22Rv1 (cell line): ENCODE data around the gene TCTN2.

ENCODE experiments used
- ZFX ChIP-seq: fragments of 450-650 bp; IDR thresholded peaks from 2 replicates; pipeline ENCODE4 v1.6.1; 2017; ENCODE audit warnings: antibody characterized with exemption, borderline replicate concordance
- TF ChIP-seq, protein P1 (sequence below): fragments of 450-650 bp; IDR thresholded peaks from 2 replicates; pipeline ENCODE4 v1.5.1; 2017; ENCODE audit warnings: mild to moderate bottlenecking

DNA sequence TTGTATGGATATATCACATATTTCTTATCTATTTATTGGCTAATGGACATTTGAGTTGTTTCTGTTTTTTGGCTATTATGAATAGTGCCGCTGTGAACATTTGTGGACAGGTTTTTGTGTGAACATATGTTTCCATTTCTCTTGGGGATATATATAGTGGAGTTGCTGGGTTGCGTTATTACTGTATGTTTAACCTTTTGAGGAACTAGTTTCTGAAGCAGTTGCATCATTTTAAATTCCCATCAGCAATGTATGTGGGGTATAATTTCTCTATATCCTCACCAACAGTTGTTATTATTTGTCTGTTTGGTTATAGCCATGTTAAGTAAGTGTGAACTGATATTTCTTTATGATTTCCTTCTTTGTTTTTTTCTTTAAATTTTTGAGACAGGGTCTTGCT lies 10.7 kb downstream of the TCTN2 start:
- TF ChIP-seq, protein P1, sequence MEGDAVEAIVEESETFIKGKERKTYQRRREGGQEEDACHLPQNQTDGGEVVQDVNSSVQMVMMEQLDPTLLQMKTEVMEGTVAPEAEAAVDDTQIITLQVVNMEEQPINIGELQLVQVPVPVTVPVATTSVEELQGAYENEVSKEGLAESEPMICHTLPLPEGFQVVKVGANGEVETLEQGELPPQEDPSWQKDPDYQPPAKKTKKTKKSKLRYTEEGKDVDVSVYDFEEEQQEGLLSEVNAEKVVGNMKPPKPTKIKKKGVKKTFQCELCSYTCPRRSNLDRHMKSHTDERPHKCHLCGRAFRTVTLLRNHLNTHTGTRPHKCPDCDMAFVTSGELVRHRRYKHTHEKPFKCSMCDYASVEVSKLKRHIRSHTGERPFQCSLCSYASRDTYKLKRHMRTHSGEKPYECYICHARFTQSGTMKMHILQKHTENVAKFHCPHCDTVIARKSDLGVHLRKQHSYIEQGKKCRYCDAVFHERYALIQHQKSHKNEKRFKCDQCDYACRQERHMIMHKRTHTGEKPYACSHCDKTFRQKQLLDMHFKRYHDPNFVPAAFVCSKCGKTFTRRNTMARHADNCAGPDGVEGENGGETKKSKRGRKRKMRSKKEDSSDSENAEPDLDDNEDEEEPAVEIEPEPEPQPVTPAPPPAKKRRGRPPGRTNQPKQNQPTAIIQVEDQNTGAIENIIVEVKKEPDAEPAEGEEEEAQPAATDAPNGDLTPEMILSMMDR, result no peak
- TF ChIP-seq ZFX, result no peak
